Dermis microvascular lymphatic vessel endothelial cell (primary cell): ENCODE results near the gene RBM17. TPM values are rescaled to one million over a fixed set of nuclear protein-coding genes. Genes with fewer than 3 reads are reported as not detected.
"Not testable (repeated sequence)": the region's sequence is repeated elsewhere in the genome, so short reads cannot be mapped to it uniquely, and the experiment has no call there.

Experiments used
- DNase-seq, 2 donors: peaks; one replicate each; pipeline versions ENCODE4 v3.0.0 to v3.0.0-alpha.2; 2010; ENCODE audit warnings: low read depth in 2 of 2
- total RNA-seq: library from RNA; depleted of rRNA; stranded (reverse); fragments of >200 nt; gene quantifications from 2 replicates; pipeline ENCODE4 v1.2.1, GENCODE V29; 2014

Gene RBM17
- total RNA-seq, 1 donor from 2014 or later, result 25.9 TPM

GRCh38 chr10:6109444-6109775 lies 20.6 kb downstream of the RBM17 start:
- no peak for DNase-seq

GRCh38 chr10:6110136-6110535 lies 21.3 kb downstream of the RBM17 start:
- DNase-seq, result no peak

GRCh38 chr10:6112893-6113292 lies 24.1 kb downstream of the RBM17 start:
- no peak for DNase-seq

GRCh38 chr10:6114299-6114698 lies 25.5 kb downstream of the RBM17 start:
- no peak for DNase-seq

GRCh38 chr10:6114805-6115341 lies 26.0 kb downstream of the RBM17 start:
- peak; percentile 77 to 83 for DNase-seq

GRCh38 chr10:6115411-6115810 lies 26.6 kb downstream of the RBM17 start:
- no peak for DNase-seq

GRCh38 chr10:6115824-6116350 lies 27.1 kb downstream of the RBM17 start:
- DNase-seq, result no peak

- DNase-seq, result no peak
Measured at GRCh38 chr10:6116806-6117205, 28.0 kb downstream of the RBM17 start.

GRCh38 chr10:6117711-6118110 lies 28.9 kb downstream of the RBM17 start:
- DNase-seq, result no peak

GRCh38 chr10:6119423-6119822 lies 30.6 kb downstream of the RBM17 start:
- peak; percentile 37 to 77 for DNase-seq

GRCh38 chr10:6119962-6120361 lies 31.1 kb downstream of the RBM17 start:
- DNase-seq, result no peak

GRCh38 chr10:6120691-6121090 lies 31.9 kb downstream of the RBM17 start:
- no peak for DNase-seq

GRCh38 chr10:6121146-6121545 lies 32.3 kb downstream of the RBM17 start:
- DNase-seq, result no peak

- DNase-seq, result no peak
Measured at GRCh38 chr10:6123532-6123931, 34.7 kb downstream of the RBM17 start.

- peak in 1 of 2 donors; percentile 45 for DNase-seq
Measured at GRCh38 chr10:6124666-6125065, 35.8 kb downstream of the RBM17 start.

- not testable (repeated sequence) for DNase-seq
Measured at GRCh38 chr10:6127461-6127860, 38.6 kb downstream of the RBM17 start.

- DNase-seq, result no peak
Measured at GRCh38 chr10:6128087-6128486, 39.3 kb downstream of the RBM17 start.

GRCh38 chr10:6128591-6129251 lies 39.9 kb downstream of the RBM17 start:
- DNase-seq, result peak in 1 of 2 donors; percentile 59

GRCh38 chr10:6130848-6131470 lies 42.1 kb downstream of the RBM17 start:
- no peak for DNase-seq

GRCh38 chr10:6133331-6134098 lies 44.7 kb downstream of the RBM17 start:
- no peak for DNase-seq

- DNase-seq, result no peak
Measured at GRCh38 chr10:6134099-6134823, 45.4 kb downstream of the RBM17 start.

GRCh38 chr10:6135039-6135438 lies 46.2 kb downstream of the RBM17 start:
- no peak for DNase-seq
